Upper lobe of left lung (tissue), 4 donors: ENCODE data around the gene CDC14A.

Experiments used
- CTCF ChIP-seq, 6 experiments: fragments of 450-650 bp in 4 of 6; fragments of 200-600 bp in 2 of 6; sonication (generic) in 2 of 6; IDR thresholded peaks; one replicate each; pipeline ENCODE4 v1.5.1; 2016 to 2019; ENCODE audit warnings: antibody characterized with exemption in 6 of 6
- POLR2A ChIP-seq, 4 donors: fragments of 450-650 bp; IDR thresholded peaks; one replicate each; pipeline ENCODE4 v1.5.1; 2016 to 2017; ENCODE audit warnings: antibody characterized with exemption in 4 of 4, mild to moderate bottlenecking in 2 of 4

DNA sequence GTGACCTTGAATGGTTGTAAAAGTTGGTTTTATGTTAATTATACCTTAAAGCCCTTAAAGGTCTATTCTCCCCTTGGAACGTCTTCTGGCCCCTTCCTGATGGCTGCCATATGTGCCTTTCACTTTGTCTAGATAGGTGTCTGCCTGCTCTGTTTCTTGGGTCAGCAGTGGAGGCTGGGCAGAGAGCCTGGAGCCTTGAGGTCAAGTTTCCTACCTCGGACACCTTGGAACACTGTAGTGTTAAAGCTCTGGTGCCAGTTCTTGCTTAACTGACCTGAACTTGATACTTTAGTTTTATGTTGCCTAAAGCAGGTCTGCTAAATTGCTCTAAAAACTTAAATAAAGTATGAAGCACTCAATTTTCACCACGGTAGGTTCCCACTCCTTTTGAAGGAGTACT lies 86.5 kb downstream of the CDC14A start:
- no peak for TF ChIP-seq CTCF (IDR thresholded peaks at IDR 0.05)
- no peak for TF ChIP-seq POLR2A (IDR thresholded peaks at IDR 0.05)
